GM10266 (cell line): Measurements from ENCODE around the gene DENND4B.
A peak's percentile ranks its signal among the peaks of the same experiment; 100 is the strongest.

Experiments used
- DNase-seq: peaks from one replicate; pipeline ENCODE4 v3.0.0; 2012; ENCODE audit errors: extremely low spot score
- CTCF ChIP-seq: IDR thresholded peaks from 2 replicates; pipeline ENCODE4 v1.5.1; 2012; ENCODE audit warnings: mild to moderate bottlenecking, low read depth; ENCODE audit not compliant: control insufficient read depth, insufficient read depth; ENCODE audit errors: missing control alignments

Gene DENND4B

DNA sequence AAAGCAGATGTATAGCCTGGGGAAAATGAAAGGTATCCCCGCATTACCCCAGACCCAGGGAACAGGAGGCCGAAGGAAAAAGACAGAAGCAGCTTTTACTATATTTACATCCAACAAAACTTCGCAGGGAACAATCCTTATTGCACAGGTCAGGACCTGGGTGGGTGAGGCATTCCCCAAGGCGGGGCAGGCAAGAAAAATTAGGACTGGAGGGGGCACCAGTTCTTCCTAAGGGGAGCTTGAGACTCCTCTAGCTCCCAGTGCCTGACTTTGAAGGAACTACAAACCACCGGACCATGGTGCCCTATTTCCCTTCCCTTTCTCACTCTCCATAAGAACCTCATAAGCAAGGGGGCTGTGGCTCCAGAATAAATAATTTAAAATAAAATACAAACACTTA is 17.1 kb downstream of the DENND4B start:
- TF ChIP-seq CTCF: no peak

GRCh38 chr1:153928791-153929341 is 17.7 kb downstream of the DENND4B start:
- no peak for TF ChIP-seq CTCF
- no peak for DNase-seq

More for the DNA sequence above, 17.1 kb downstream of the DENND4B start:
- DNase-seq: no peak

DNA sequence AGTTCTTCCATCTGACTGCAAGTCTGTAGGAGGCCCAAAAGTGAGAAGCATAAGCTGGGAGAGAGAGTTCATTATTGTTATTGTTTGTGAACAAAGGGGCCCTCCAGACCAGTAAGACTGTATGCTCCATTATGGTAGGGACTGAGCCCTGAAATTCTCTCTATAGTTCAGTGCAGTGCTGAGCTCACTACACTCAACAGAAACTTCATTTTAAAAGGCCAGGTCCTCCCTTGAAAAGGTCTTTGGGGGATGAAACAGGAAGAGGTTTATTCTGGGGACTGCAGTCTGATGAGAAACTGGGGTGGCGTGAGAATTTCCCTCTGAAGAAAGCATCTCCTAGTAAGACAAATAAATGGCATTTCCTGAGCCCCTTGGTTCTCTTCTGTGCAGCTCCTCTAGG is 18.3 kb downstream of the DENND4B start:
- no peak for DNase-seq
- no peak for TF ChIP-seq CTCF

DNA sequence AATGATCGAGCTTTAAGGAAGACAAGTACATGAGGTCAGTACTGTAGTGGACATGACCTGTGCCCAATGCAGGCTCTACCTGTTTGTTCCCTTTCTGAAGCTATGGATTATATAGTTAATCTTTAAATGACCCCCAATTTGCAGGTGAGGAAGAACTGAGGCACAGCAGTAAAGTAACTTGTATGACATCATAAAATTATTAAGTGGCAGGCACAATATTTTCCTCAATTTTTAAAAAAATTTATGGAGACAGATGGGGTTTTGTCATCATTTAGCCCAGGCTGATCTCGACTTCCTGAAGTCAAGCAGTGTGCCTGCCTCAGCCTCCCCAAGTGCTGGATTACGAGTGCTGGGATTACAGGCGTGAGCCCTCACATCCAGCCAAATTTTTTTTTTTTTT is 20.1 kb downstream of the DENND4B start:
- DNase-seq: no peak
- no peak for TF ChIP-seq CTCF

- no peak for TF ChIP-seq CTCF
- peak; percentile 99 for DNase-seq
These were observed 23.3 kb downstream of the DENND4B start, which contains the start of gene GATAD2B for GRCh38 chr1:153922972-153923925. GATAD2B (minus strand) TSS chr1:153922972; CDS start chr1:153828347, 94,625 bp downstream.

GRCh38 chr1:153922076-153922971 is 24.2 kb downstream of the DENND4B start:
- no peak for DNase-seq
- TF ChIP-seq CTCF: peak; percentile 51
